ENCODE data around the gene STK4.

The STK4 gene

DNA sequence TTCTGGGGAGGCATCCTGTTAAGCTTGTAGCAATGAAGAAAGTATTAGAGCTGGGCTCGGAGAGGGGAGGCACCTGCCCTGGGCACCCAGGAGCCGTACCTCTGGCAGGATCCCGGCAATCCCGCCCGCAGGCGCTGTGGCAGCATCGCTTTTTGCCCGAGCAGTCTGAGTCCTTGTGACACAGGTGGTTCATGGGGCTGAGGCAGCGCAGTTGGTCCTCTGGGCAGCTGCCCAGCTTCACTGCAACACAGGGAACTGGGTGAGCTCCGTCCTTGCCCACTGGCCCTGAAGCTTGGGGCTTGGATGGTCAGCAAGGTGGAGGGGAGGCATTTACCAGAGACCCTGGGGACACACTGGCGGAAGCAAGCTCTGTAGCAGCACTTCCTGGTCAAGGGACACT lies 144.0 kb downstream of the STK4 start:
- DNase-seq (ENCODE audit: low spot score): no peak
- no peak overlapping the region for H3K27ac ChIP-seq
- TF ChIP-seq, protein P1, sequence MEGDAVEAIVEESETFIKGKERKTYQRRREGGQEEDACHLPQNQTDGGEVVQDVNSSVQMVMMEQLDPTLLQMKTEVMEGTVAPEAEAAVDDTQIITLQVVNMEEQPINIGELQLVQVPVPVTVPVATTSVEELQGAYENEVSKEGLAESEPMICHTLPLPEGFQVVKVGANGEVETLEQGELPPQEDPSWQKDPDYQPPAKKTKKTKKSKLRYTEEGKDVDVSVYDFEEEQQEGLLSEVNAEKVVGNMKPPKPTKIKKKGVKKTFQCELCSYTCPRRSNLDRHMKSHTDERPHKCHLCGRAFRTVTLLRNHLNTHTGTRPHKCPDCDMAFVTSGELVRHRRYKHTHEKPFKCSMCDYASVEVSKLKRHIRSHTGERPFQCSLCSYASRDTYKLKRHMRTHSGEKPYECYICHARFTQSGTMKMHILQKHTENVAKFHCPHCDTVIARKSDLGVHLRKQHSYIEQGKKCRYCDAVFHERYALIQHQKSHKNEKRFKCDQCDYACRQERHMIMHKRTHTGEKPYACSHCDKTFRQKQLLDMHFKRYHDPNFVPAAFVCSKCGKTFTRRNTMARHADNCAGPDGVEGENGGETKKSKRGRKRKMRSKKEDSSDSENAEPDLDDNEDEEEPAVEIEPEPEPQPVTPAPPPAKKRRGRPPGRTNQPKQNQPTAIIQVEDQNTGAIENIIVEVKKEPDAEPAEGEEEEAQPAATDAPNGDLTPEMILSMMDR (IDR thresholded peaks at IDR 0.05): no peak
- no peak overlapping the region for H3K4me3 ChIP-seq

DNA sequence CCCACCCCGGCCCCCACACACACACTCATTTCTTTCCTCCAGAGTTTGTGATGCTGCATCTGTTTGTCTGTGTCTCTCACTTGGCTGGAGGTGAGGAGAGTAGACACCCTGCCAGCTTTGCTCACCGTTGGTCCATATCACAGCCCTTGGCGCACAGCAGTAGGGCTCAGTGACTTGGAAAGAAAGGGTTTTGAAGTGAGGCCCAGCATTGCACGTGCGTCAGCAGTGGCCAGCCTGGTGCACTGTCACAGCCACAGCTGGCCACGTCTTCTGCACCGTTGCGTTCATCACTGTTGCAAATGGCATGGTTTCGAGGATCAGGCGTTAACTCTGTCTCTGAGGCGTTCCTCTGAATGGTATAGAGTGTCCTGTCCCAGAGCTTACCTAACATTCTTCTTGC lies 145.0 kb downstream of the STK4 start:
- H3K4me3 ChIP-seq: no peak overlapping the region
- TF ChIP-seq, protein P1 (IDR thresholded peaks at IDR 0.05): no peak
- no peak for DNase-seq (ENCODE audit: low spot score)
- no peak overlapping the region for H3K27ac ChIP-seq

DNA sequence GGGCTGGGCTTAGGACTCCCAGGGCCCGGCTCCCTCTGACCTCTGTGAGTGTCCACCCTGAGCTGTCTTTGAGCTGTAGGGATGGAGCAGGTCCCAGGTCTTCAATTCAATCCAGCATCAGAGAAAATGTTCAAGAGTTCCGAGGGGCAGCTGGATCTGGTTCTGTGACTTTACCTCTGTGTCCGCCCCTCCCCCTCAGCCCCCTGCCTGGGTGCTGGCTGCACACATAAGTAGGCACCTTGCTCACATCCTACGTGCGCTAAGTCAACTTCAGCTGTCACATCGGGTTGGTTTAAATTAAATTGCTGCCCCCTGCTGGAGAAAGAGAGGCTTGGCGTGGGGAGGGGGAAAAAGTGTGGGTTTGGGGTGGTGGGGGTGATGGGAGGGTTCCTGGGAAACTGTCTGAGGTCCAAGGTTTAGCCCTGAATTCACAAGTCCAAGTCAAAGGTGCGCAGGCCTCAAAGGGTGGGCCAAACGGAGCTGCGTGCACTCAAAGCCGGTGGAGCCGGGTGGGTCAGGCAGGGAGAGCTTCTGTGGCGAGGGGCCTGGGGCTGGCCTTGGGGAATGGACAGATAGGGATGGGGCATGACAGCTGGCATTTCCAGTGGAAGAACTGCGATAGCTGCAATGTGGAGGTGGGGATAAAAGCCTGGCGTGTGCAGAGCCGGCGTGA lies 145.6 kb downstream of the STK4 start:
- Histone ChIP-seq H3K27ac (no peak overlapping the region), H3K4me3 (no peak overlapping the region)
- TF ChIP-seq, protein P1 (IDR thresholded peaks at IDR 0.05): peak; percentile 26
- DNase-seq (ENCODE audit: low spot score): no peak

DNA sequence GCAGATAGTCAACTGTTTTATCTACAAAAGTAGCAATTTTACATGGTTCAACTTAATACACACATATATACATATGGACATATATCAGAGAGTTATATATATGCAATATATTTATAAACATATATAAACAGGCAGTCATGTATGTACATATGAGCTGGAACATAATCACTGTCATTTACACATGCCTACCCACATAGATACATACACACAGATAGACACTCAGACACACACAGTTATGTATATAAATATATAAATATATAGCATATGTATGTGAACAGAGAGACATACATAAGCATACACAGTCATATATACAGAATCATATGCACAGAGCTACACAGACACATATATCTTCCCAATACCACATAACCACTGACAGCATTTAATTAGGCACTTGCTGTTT lies 146.4 kb downstream of the STK4 start:
- DNase-seq (ENCODE audit: low spot score): no peak
- TF ChIP-seq, protein P1 (IDR thresholded peaks at IDR 0.05): no peak
- H3K27ac ChIP-seq: no peak overlapping the region
- H3K4me3 ChIP-seq: no peak overlapping the region

DNA sequence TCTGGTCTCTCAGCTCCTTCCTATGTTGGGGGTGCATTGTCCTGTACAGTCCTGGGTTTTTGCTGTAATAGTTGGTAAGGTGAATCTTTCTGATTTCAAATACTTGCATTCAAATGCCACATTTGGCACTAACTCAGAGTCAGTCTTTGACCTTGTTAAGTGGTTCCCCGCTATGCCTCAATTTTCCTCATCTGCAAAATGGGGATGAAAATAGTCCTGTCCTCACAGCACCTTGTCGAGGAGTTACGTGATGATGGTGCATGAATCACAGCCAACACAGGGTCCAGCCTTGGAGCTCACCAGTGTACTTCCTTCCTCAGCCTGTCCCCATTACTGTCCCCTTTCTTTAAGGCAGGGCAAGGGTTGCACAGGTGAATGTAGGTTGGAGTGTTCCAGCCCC lies 147.6 kb downstream of the STK4 start:
- no peak for DNase-seq (ENCODE audit: low spot score)
- TF ChIP-seq, protein P1 (IDR thresholded peaks at IDR 0.05): no peak
- Histone ChIP-seq H3K27ac (no peak overlapping the region), H3K4me3 (no peak overlapping the region)

DNA sequence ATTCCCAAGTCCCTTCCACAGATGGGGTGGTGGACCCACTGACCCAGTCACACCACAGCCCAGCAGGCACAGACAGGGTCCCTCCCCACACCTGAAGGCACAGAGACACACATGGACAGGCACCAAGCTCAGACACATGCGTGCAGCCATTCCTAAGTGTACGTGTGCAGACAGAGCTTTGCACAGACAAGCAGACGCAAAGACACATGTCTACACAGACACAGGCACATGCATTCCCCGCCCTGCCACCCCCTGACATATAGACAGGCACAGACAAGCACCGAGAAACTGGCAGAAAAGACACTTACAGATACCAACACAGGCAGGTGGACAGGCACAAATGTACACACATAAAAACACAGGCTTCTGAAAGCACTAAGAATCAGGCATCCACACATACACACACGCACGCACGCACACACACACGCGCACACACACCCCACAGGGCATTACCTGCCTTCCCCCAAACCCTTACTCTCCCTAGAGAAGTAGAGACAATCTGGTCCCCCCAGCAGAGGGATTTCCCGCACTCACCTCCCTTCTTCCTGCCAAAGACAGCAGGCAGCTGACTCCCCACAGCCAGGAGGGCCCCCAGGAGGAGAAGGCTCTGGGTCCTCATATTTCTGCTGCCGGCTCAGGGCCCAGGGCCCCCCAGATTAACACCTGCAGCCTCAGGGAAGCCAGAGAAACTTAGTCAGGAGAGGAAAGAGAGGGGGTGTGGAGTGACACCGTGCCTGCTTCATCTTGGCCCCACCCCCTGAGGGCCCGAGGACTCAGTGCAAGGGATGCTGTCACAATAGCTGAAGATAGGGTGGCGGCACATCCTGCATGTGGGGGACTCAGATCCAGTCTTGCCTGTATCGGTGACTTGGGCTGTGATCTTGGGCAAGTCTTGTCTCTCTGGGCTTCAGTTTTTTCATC lies 148.4 kb downstream of the STK4 start, which contains the start of gene WFDC5:
Gene WFDC5, minus strand, starts transcription at position 710 of the 921 bp plus-strand sequence. Its CDS starts 91 bp downstream, at position 619.
- TF ChIP-seq, protein P1 (IDR thresholded peaks at IDR 0.05): no peak
- H3K27ac ChIP-seq: no peak within 1 kb of the TSS
- DNase-seq (ENCODE audit: low spot score): no peak
- H3K4me3 ChIP-seq: no peak within 1 kb of the TSS

Data from coronary artery (tissue), 2 donors.